Duodenal mucosa (tissue), 2 donors: ENCODE results near the gene MDM1.

Source experiments
- H3K27ac ChIP-seq: one replicate; pipeline ENCODE4 v1.7.0; 2013; ENCODE audit warnings: low read depth, low read length
- H3K27me3 ChIP-seq, 2 donors: one replicate each; pipeline ENCODE4 v1.7.0; 2013; ENCODE audit warnings: low read length in 2 of 2, control low read depth in 1 of 2; ENCODE audit not compliant: insufficient read depth in 2 of 2, control insufficient read depth in 1 of 2
- H3K36me3 ChIP-seq, 2 donors: one replicate each; pipeline ENCODE4 v1.7.0; 2013; ENCODE audit warnings: low read length in 2 of 2, control low read depth in 1 of 2; ENCODE audit not compliant: insufficient read depth in 2 of 2, control insufficient read depth in 1 of 2
- H3K4me1 ChIP-seq, 2 donors: one replicate each; pipeline ENCODE4 v1.7.0; 2013; ENCODE audit warnings: low read length in 2 of 2, control low read depth in 1 of 2; ENCODE audit not compliant: insufficient read depth in 2 of 2, control insufficient read depth in 1 of 2
- H3K4me3 ChIP-seq, 2 donors: one replicate each; pipeline ENCODE4 v1.7.0; 2013; ENCODE audit warnings: low read length in 2 of 2, low read depth in 1 of 2
- H3K9ac ChIP-seq, 2 donors: one replicate each; pipeline ENCODE4 v1.7.0; 2013; ENCODE audit warnings: low read length in 2 of 2, low read depth in 1 of 2
- H3K9me3 ChIP-seq, 2 donors: one replicate each; pipeline ENCODE4 v1.7.0; 2013; ENCODE audit warnings: low read length in 2 of 2, control low read depth in 1 of 2; ENCODE audit not compliant: control insufficient read depth in 1 of 2

Gene MDM1

GRCh38 chr12:68297929-68298328 lies 34.2 kb downstream of the MDM1 start:
- H3K4me3 ChIP-seq = no peak overlapping the region
- no peak overlapping the region for H3K27ac ChIP-seq
- H3K9ac ChIP-seq = no peak overlapping the region
- H3K27me3 ChIP-seq = no peaks in the 10 kb centered on the region
- H3K9me3 ChIP-seq = no peaks in the 10 kb centered on the region
- H3K36me3 ChIP-seq = peaks cover 0 to 4% of the 10 kb centered on the region in 2 donors
- peaks cover 0 to 15% of the 10 kb centered on the region in 2 donors for H3K4me1 ChIP-seq

- H3K4me1 ChIP-seq = peaks cover 0 to 15% of the 10 kb centered on the region in 2 donors
- no peak overlapping the region for H3K9ac ChIP-seq
- H3K9me3 ChIP-seq = no peaks in the 10 kb centered on the region
- no peak overlapping the region for H3K4me3 ChIP-seq
- no peak overlapping the region for H3K27ac ChIP-seq
- peaks cover 0 to 4% of the 10 kb centered on the region in 2 donors for H3K36me3 ChIP-seq
- H3K27me3 ChIP-seq = no peaks in the 10 kb centered on the region
Observed at GRCh38 chr12:68294251-68294650, 37.9 kb downstream of the MDM1 start.

- no peak overlapping the region for H3K9ac ChIP-seq
- no peak overlapping the region for H3K4me3 ChIP-seq
- H3K9me3 ChIP-seq = no peaks in the 10 kb centered on the region
- peaks cover 0 to 1% of the 10 kb centered on the region in 2 donors for H3K36me3 ChIP-seq
- H3K27ac ChIP-seq = no peak overlapping the region
- H3K4me1 ChIP-seq = peaks cover 0 to 15% of the 10 kb centered on the region in 2 donors
- H3K27me3 ChIP-seq = no peaks in the 10 kb centered on the region
Observed at GRCh38 chr12:68293347-68293746, 38.8 kb downstream of the MDM1 start.

GRCh38 chr12:68292151-68292943 lies 39.8 kb downstream of the MDM1 start:
- Histone ChIP-seq H3K27me3 (no peaks in the 10 kb centered on the region), H3K27ac (no peak overlapping the region), H3K4me1 (peaks cover 0 to 15% of the 10 kb centered on the region in 2 donors), H3K36me3 (no peaks in the 10 kb centered on the region), H3K9ac (no peak overlapping the region), H3K4me3 (no peak overlapping the region), H3K9me3 (no peaks in the 10 kb centered on the region)

- Histone ChIP-seq H3K9me3 (no peaks in the 10 kb centered on the region), H3K27ac (no peak overlapping the region), H3K36me3 (no peaks in the 10 kb centered on the region), H3K9ac (no peak overlapping the region), H3K4me3 (no peak overlapping the region), H3K4me1 (peaks cover 0 to 15% of the 10 kb centered on the region in 2 donors), H3K27me3 (no peaks in the 10 kb centered on the region)
Observed at GRCh38 chr12:68291396-68292036, 40.6 kb downstream of the MDM1 start.

- no peak overlapping the region for H3K9ac ChIP-seq
- no peak overlapping the region for H3K4me3 ChIP-seq
- no peaks in the 10 kb centered on the region for H3K36me3 ChIP-seq
- no peaks in the 10 kb centered on the region for H3K27me3 ChIP-seq
- H3K27ac ChIP-seq = no peak overlapping the region
- H3K9me3 ChIP-seq = no peaks in the 10 kb centered on the region
- H3K4me1 ChIP-seq = peaks cover 0 to 15% of the 10 kb centered on the region in 2 donors
Observed at GRCh38 chr12:68290126-68290525, 42.0 kb downstream of the MDM1 start.

- Histone ChIP-seq H3K4me3 (no peak overlapping the region), H3K4me1 (no peaks in the 10 kb centered on the region), H3K9me3 (no peaks in the 10 kb centered on the region), H3K27me3 (no peaks in the 10 kb centered on the region), H3K36me3 (no peaks in the 10 kb centered on the region), H3K27ac (no peak overlapping the region), H3K9ac (no peak overlapping the region)
Observed at GRCh38 chr12:68287106-68287505, 45.1 kb downstream of the MDM1 start.

GRCh38 chr12:68286396-68286795 lies 45.8 kb downstream of the MDM1 start:
- Histone ChIP-seq H3K36me3 (no peaks in the 10 kb centered on the region), H3K4me3 (no peak overlapping the region), H3K27me3 (no peaks in the 10 kb centered on the region), H3K9me3 (no peaks in the 10 kb centered on the region), H3K27ac (no peak overlapping the region), H3K9ac (no peak overlapping the region), H3K4me1 (no peaks in the 10 kb centered on the region)

GRCh38 chr12:68285541-68285940 lies 46.6 kb downstream of the MDM1 start:
- Histone ChIP-seq H3K9ac (no peak overlapping the region), H3K27me3 (no peaks in the 10 kb centered on the region), H3K4me1 (no peaks in the 10 kb centered on the region), H3K27ac (no peak overlapping the region), H3K36me3 (no peaks in the 10 kb centered on the region), H3K9me3 (no peaks in the 10 kb centered on the region), H3K4me3 (no peak overlapping the region)

GRCh38 chr12:68281322-68282077 lies 50.7 kb downstream of the MDM1 start:
- no peaks in the 10 kb centered on the region for H3K27me3 ChIP-seq
- H3K9ac ChIP-seq = no peak overlapping the region
- no peaks in the 10 kb centered on the region for H3K4me1 ChIP-seq
- no peaks in the 10 kb centered on the region for H3K36me3 ChIP-seq
- no peak overlapping the region for H3K27ac ChIP-seq
- H3K9me3 ChIP-seq = no peaks in the 10 kb centered on the region
- H3K4me3 ChIP-seq = no peak overlapping the region
